ENCODE data around the gene SDK1.
"Not testable (repeated sequence)": the region's sequence is repeated elsewhere in the genome, so short reads cannot be mapped to it uniquely, and the experiment has no call there.

DNA sequence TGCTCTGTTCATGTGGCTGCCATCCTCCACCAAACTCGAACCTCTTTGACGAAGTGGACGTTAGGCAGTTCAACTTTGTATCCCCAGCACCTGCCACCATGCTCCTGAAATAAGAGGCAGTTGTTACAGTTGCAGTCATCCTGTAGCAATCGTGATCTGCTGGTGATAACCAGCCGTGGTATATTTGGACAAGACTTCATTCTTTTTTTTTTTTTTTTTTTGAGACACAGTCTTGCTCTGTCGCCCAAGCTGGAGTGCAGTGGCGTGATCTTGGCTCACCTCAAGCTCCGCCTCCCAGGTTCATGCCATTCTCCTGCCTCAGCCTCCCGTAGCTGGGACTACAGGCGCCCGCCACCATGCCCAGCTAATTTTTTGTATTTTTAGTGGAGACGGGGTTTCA is 640.7 kb downstream of the SDK1 start:
- TF ChIP-seq, protein P1, sequence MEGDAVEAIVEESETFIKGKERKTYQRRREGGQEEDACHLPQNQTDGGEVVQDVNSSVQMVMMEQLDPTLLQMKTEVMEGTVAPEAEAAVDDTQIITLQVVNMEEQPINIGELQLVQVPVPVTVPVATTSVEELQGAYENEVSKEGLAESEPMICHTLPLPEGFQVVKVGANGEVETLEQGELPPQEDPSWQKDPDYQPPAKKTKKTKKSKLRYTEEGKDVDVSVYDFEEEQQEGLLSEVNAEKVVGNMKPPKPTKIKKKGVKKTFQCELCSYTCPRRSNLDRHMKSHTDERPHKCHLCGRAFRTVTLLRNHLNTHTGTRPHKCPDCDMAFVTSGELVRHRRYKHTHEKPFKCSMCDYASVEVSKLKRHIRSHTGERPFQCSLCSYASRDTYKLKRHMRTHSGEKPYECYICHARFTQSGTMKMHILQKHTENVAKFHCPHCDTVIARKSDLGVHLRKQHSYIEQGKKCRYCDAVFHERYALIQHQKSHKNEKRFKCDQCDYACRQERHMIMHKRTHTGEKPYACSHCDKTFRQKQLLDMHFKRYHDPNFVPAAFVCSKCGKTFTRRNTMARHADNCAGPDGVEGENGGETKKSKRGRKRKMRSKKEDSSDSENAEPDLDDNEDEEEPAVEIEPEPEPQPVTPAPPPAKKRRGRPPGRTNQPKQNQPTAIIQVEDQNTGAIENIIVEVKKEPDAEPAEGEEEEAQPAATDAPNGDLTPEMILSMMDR (IDR thresholded peaks at IDR 0.05) = not testable (repeated sequence)
- TF ChIP-seq POLR2AphosphoS5 (IDR thresholded peaks at IDR 0.05; ENCODE audit: insufficient read depth in 1 of 2, low read depth in 1 of 2); POLR2A (IDR thresholded peaks at IDR 0.05): not testable (repeated sequence)

Data from vagina (tissue), 2 donors.